Naive thymus-derived CD4-positive, alpha-beta T cell (primary cell): Measurements from ENCODE around the gene ACOX1. TPM values are rescaled to one million over a fixed set of nuclear protein-coding genes. Genes with fewer than 3 reads are reported as not detected.
"Not testable (repeated sequence)": the region's sequence is repeated elsewhere in the genome, so short reads cannot be mapped to it uniquely, and the experiment has no call there.

Experiments
- ATAC-seq: fragments of 150-1000 bp; cut with Tn5 transposase; 2 replicates; pipeline ENCODE4 v1.10.0; 2021; ENCODE audit warnings: mild to moderate bottlenecking, moderate library complexity
- CTCF ChIA-PET: fragments of 350-600 bp; sonication (Branson Sonifier 250); formaldehyde crosslinking; loops from one replicate; lab custom pipeline; 2021; ENCODE audit warnings: antibody characterized with exemption; lab: Charles Lee
- POLR2A ChIA-PET: fragments of 350-600 bp; sonication (Branson Sonifier 250); formaldehyde crosslinking; loops from one replicate; lab custom pipeline; 2021; ENCODE audit warnings: antibody characterized with exemption, inconsistent platforms; lab: Charles Lee
- DNase-seq, 9 donors: peaks; one replicate each; pipeline versions ENCODE4 v3.0.0 to v3.0.0-alpha.2; 2020 to 2022; ENCODE audit warnings: mixed read lengths in 1 of 9
- H3K27ac ChIP-seq: one replicate; pipeline ENCODE4 v1.7.0; 2013; ENCODE audit warnings: mild to moderate bottlenecking, low read depth, low read length, moderate library complexity
- H3K27me3 ChIP-seq, 2 donors: one replicate each; pipeline ENCODE4 v1.7.0; 2013; ENCODE audit warnings: low read length in 2 of 2, mild to moderate bottlenecking in 2 of 2, moderate library complexity in 2 of 2; ENCODE audit not compliant: control insufficient read depth in 2 of 2, insufficient read depth in 2 of 2
- H3K36me3 ChIP-seq, 3 experiments: 1 replicate in 2 of 3; 2 replicates in 1 of 3; pipeline ENCODE4 v1.7.0; 2013; ENCODE audit warnings: low read length in 3 of 3, mild to moderate bottlenecking in 3 of 3, moderate library complexity in 1 of 3; ENCODE audit not compliant: insufficient read depth in 3 of 3, control insufficient read depth in 2 of 3
- H3K4me1 ChIP-seq, 2 donors: one replicate each; pipeline ENCODE4 v1.7.0; 2013; ENCODE audit warnings: low read length in 2 of 2, mild to moderate bottlenecking in 2 of 2, moderate library complexity in 1 of 2; ENCODE audit not compliant: control insufficient read depth in 2 of 2, insufficient read depth in 2 of 2
- H3K4me3 ChIP-seq: 2 replicates; pipeline ENCODE4 v1.7.0; 2013; ENCODE audit warnings: mild to moderate bottlenecking, low read length
- H3K9me3 ChIP-seq, 3 experiments: 1 replicate in 2 of 3; 2 replicates in 1 of 3; pipeline ENCODE4 v1.7.0; 2013; ENCODE audit warnings: low read length in 3 of 3; ENCODE audit not compliant: control insufficient read depth in 2 of 3
- H3K27ac Mint-ChIP-seq, 9 donors: one replicate each; pipeline ENCODE4 v1.8.0; 2020 to 2022; ENCODE audit warnings: mixed read lengths in 9 of 9, mild to moderate bottlenecking in 8 of 9, moderate library complexity in 5 of 9, inconsistent platforms in 2 of 9
- H3K27me3 Mint-ChIP-seq, 5 donors: one replicate each; pipeline ENCODE4 v1.8.0; 2021 to 2022; ENCODE audit warnings: mixed read lengths in 5 of 5, mild to moderate bottlenecking in 1 of 5
- H3K36me3 Mint-ChIP-seq, 5 donors: one replicate each; pipeline ENCODE4 v1.8.0; 2020 to 2022; ENCODE audit warnings: mixed read lengths in 5 of 5, mild to moderate bottlenecking in 3 of 5, inconsistent platforms in 1 of 5
- H3K4me1 Mint-ChIP-seq, 7 donors: one replicate each; pipeline ENCODE4 v1.8.0; 2020 to 2022; ENCODE audit warnings: mixed read lengths in 7 of 7, mild to moderate bottlenecking in 3 of 7, inconsistent platforms in 1 of 7
- H3K4me3 Mint-ChIP-seq, 10 donors: one replicate each; pipeline ENCODE4 v1.8.0; 2020 to 2022; ENCODE audit warnings: mild to moderate bottlenecking in 10 of 10, mixed read lengths in 10 of 10, moderate library complexity in 6 of 10, inconsistent platforms in 2 of 10
- H3K9me3 Mint-ChIP-seq, 11 donors: one replicate each; pipeline ENCODE4 v1.8.0; 2020 to 2022; ENCODE audit warnings: mixed read lengths in 11 of 11, mild to moderate bottlenecking in 4 of 11, inconsistent platforms in 1 of 11, moderate library complexity in 1 of 11
- intact Hi-C, 2 donors: fragments of 100-400 bp; cut with micrococcal nuclease; formaldehyde crosslinking; loops; one replicate each; pipeline ENCODE4 v1.15.1; 2023
- polyA plus RNA-seq, 2 donors: library from polyadenylated mRNA; unstranded; fragments of 300-500 nt; fragmentation: Illumina TruSeq; gene quantifications; one replicate each; pipeline ENCODE4 v1.2.3, GENCODE V29; 2021
- total RNA-seq, 6 experiments: library from RNA in 5 of 6; stranded (reverse) in 5 of 6; gene quantifications; 1 replicate in 5 of 6; 2 replicates in 1 of 6; pipeline ENCODE4 v1.2.3 and lab custom pipeline; 2021 to 2026

Gene ACOX1
- total and polyA plus RNA-seq, 7 experiments from 2014 or later: 12.5 to 35.0 (median 30.9) TPM

DNA sequence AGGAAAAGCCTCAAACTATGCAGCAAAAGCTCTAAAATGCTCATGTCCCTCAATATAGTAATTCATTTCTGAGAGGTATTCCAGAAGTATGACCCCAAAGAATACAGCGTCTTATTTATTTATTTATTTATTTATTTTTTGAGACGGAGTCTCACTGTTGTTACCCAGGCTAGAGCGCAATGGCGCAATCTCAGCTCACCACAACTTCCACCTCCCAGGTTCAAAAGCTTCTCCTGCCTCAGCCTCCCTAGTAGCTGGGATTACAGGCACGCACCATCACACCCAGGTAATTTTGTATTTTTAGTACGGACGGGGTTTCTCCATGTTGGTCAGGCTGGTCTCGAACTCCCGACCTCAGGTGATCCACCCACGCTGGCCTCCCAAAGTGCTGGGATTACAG, 9.9 kb downstream of the ACOX1 start:
- CTCF ChIA-PET: interaction anchor here (0.6 to 0.9 kb wide), 2 partner anchors 8 to 11 kb away, joined by 3 to 4 read pairs; no protein-coding TSS in a partner anchor
- H3K4me3 Mint-ChIP-seq, H3K27me3 ChIP-seq, H3K4me3 ChIP-seq, H3K27ac ChIP-seq, H3K9me3 ChIP-seq, ATAC-seq, DNase-seq, H3K4me1 ChIP-seq, H3K9me3 Mint-ChIP-seq, H3K27me3 Mint-ChIP-seq, intact Hi-C loops, H3K36me3 ChIP-seq: not testable (repeated sequence)
- peaks cover 0 to 15% (median 13%) of the 10 kb centered on the region in 5 donors for H3K36me3 Mint-ChIP-seq
- POLR2A ChIA-PET: interaction anchor here (0.5 to 1.4 kb wide), 4 partner anchors 10 to 482 kb away, joined by 3 to 9 read pairs (median 4); partner anchors contain the start of gene ACOX1
- H3K27ac Mint-ChIP-seq: peak overlapping the region in 1 of 9 donors; percentile 32
- peaks cover 5 to 35% (median 26%) of the 10 kb centered on the region in 7 donors for H3K4me1 Mint-ChIP-seq

DNA sequence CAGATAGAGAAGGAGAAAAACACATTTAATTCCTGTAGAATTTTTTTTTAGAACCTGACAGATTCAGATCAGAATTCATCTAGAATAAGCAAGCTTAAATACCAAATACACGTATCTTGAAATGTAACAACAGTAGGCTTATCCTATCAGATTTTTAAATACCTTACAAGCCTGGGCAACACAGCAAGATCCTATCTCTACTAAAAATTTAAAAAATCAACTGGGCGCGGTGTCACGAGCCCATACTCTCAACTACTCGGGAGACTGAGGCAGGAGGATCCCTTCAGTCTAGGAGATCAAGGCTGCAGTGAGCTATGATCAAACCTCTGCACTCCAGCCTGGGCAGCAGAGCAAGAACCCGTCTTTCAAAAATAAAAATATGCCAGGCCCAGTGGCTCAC, 13.5 kb downstream of the ACOX1 start:
- ATAC-seq (no peak), DNase-seq (no peak)
- H3K4me3 Mint-ChIP-seq: no peak overlapping the region
- peaks cover 0 to 20% (median 8%) of the 10 kb centered on the region in 5 donors for H3K36me3 Mint-ChIP-seq
- Histone ChIP-seq H3K9me3 (no peaks in the 10 kb centered on the region), H3K4me1 (no peaks in the 10 kb centered on the region), H3K27ac (no peak overlapping the region), H3K4me3 (no peak overlapping the region), H3K36me3 (peaks cover 0 to 6% (median 0%) of the 10 kb centered on the region in 3 experiments), H3K27me3 (no peaks in the 10 kb centered on the region)
- CTCF ChIA-PET: interaction anchor here (0.6 kb wide), 1 partner anchor 559 kb away, joined by 4 read pairs; no protein-coding TSS in a partner anchor
- H3K27me3 Mint-ChIP-seq: no peaks in the 10 kb centered on the region
- intact Hi-C loops: no loop called here
- peaks cover 2 to 26% (median 18%) of the 10 kb centered on the region in 7 donors for H3K4me1 Mint-ChIP-seq
- POLR2A ChIA-PET: interaction anchor here (0.6 to 0.7 kb wide), 2 partner anchors 212 to 1390 kb away, joined by 3 to 4 read pairs; no protein-coding TSS in a partner anchor
- no peaks in the 10 kb centered on the region for H3K9me3 Mint-ChIP-seq
- H3K27ac Mint-ChIP-seq: peak overlapping the region in 1 of 9 donors; percentile 42

DNA sequence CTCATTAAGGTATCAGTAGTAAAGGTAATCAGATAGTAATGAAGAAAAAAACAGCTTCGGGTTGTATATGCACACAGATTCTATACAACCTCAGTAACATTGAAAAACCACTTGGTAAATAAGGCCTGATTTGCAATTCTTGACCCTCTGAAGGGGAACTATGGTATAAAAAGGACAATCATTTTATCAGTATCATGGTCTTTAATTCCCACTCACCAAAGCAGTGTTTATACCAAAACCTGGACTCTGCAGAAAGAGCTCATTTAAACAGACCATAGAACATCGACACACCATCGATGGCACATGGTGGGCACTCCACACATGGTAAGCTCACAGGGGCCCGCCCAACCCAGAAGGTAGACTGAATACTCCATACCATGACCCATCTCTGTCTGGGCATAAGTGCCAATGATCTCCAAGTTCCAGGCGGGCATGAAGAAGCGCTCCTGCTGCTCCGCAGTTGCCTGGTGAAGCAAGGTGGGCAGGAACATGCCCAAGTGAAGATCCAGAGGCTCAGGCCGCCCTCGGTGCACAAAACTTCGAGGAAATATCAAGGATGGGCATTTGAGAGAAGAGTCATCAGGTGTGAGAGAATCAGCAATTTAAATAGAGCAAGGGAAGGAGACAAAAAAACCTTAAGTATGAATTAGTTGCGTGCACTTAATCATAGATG, 19.0 kb downstream of the ACOX1 start:
- Histone ChIP-seq H3K27me3 (no peaks in the 10 kb centered on the region), H3K4me3 (no peak overlapping the region), H3K27ac (no peak overlapping the region), H3K4me1 (no peaks in the 10 kb centered on the region), H3K9me3 (no peaks in the 10 kb centered on the region), H3K36me3 (peaks cover 0 to 17% (median 8%) of the 10 kb centered on the region in 3 experiments)
- ChIA-PET CTCF (interaction anchor here (0.6 kb wide), 1 partner anchor 753 kb away, joined by 3 read pairs; no protein-coding TSS in a partner anchor), POLR2A (interaction anchor here (0.5 kb wide), 2 partner anchors 16 to 67 kb away, joined by 3 to 5 read pairs; no protein-coding TSS in a partner anchor)
- no peak for ATAC-seq
- H3K4me3 Mint-ChIP-seq: no peak overlapping the region
- intact Hi-C loops: no loop called here
- no peaks in the 10 kb centered on the region for H3K9me3 Mint-ChIP-seq
- DNase-seq: no peak
- no peak overlapping the region for H3K27ac Mint-ChIP-seq
- peaks cover 0 to 34% (median 12%) of the 10 kb centered on the region in 5 donors for H3K36me3 Mint-ChIP-seq
- peaks cover 2 to 22% (median 9%) of the 10 kb centered on the region in 7 donors for H3K4me1 Mint-ChIP-seq
- no peaks in the 10 kb centered on the region for H3K27me3 Mint-ChIP-seq

DNA sequence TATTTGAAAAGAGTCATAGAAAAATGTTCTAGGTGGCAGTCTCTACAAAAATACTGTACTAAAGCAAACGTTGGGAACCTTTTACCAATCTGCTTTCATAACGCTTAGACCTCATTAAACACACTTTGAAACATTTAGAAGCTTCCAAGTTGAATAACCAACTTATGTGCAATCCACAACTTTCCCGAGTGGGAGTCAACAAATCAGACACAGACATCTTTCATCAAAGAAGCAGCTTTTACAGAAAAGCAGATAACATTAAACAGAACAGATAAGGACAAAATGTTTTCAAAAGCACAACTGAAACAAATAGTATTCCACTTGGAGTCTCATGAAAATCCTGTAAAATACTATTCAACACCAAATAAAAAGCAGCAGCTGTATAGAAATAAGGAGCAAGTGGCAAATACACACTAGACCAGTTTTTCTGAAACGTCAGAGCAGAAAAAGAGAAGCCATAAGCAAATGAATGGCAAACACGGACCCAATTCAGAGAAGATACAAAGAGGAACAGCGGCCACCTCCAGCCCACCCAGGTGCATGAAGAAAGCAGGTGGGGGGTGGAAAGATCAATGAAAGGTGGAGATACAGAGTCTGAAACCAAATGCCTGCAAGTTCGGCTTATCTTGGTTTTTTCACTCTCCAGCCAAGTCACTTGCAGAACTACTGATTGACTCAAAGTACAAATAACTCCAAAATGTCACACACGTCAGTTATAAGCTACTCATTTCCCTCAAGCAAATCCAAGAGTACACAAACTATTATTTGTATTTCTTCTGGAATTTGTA, 19.7 kb downstream of the ACOX1 start:
- H3K27ac ChIP-seq: no peak overlapping the region
- Mint-ChIP-seq H3K36me3 (peaks cover 0 to 33% (median 12%) of the 10 kb centered on the region in 5 donors), H3K4me1 (peaks cover 2 to 19% (median 9%) of the 10 kb centered on the region in 7 donors), H3K4me3 (no peak overlapping the region), H3K27me3 (no peaks in the 10 kb centered on the region), H3K9me3 (no peaks in the 10 kb centered on the region), H3K27ac (no peak overlapping the region)
- DNase-seq (no peak), ATAC-seq (no peak)
- no peaks in the 10 kb centered on the region for H3K9me3 ChIP-seq
- H3K36me3 ChIP-seq: peaks cover 0 to 24% (median 8%) of the 10 kb centered on the region in 3 experiments
- ChIA-PET POLR2A (interaction anchor here (0.5 to 0.8 kb wide), 3 partner anchors 68 to 180 kb away, joined by 3 to 5 read pairs (median 4); a partner anchor contains a TSS), CTCF (interaction anchor here (0.6 kb wide), 1 partner anchor 752 kb away, joined by 3 read pairs; no protein-coding TSS in a partner anchor)
- H3K4me1 ChIP-seq: no peaks in the 10 kb centered on the region
- no peaks in the 10 kb centered on the region for H3K27me3 ChIP-seq
- H3K4me3 ChIP-seq: no peak overlapping the region
- intact Hi-C loops: no loop called here

DNA sequence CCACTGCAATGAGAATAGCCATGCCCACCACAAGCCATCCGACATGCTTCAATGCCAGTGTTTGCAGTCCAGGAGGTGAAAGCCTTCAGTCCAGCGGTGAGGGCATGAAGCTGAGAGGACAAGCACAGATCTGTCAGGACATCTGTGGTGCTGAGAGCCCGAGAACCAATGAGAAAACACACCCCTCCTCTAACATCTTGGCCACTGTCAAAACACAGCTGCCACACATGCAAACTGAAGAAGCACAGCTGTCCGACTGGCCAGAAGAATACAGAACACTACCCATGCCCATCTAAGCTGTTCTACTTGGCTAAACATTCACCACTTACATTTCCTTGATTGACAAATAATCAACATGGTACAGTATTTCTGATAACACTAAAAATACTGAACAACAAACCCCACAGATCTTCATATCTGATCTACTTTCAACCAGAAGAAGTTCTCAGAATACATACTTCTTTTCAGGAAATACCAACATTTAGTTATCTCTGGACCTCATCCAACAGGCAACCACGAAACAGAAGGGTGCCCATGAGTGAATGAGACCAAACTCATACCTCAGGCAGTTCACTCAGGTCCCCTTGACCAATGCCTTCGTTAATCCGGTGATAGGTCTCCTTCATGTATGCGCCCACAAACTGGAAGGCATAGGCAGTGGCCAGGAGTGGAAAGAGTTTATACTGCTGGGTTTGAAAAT, 28.0 kb downstream of the ACOX1 start:
- Histone ChIP-seq H3K4me1 (no peaks in the 10 kb centered on the region), H3K36me3 (peaks cover 27 to 82% (median 29%) of the 10 kb centered on the region in 3 experiments), H3K4me3 (no peak overlapping the region), H3K27me3 (no peaks in the 10 kb centered on the region), H3K9me3 (no peaks in the 10 kb centered on the region), H3K27ac (no peak overlapping the region)
- ChIA-PET POLR2A (interaction anchor here (0.6 kb wide), 1 partner anchor 26 kb away, joined by 4 read pairs; no protein-coding TSS in a partner anchor), CTCF (interaction anchor here (0.5 to 0.6 kb wide), 2 partner anchors 24 to 538 kb away, joined by 3 read pairs; no protein-coding TSS in a partner anchor)
- Mint-ChIP-seq H3K4me3 (peak overlapping the region in 1 of 10 donors; percentile 28), H3K9me3 (no peaks in the 10 kb centered on the region), H3K36me3 (peaks cover 3 to 41% (median 18%) of the 10 kb centered on the region in 5 donors), H3K27me3 (no peaks in the 10 kb centered on the region), H3K4me1 (peaks cover 0 to 15% (median 0%) of the 10 kb centered on the region in 7 donors), H3K27ac (no peak overlapping the region)
- peak; percentile 60 for ATAC-seq
- DNase-seq: no peak
- intact Hi-C loops: no loop called here

DNA sequence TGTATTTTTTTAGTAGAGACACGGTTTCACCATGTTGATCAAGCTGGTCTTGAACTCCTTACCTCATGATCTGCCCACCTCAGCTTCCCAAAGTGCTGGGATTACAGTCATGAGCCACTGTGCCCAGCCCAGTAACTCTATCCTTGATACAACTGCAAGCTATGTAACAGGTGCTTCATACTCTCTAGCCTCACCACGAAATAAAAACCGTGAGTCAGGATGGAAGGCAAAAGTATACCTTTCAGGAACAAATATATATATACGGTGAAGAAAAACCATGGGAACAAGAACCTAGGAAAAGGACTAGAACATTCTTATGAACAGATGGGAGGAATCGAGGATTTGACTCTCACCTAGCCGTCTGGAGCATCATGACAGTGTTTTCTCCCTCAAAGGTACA, 28.5 kb downstream of the ACOX1 start:
- H3K27ac Mint-ChIP-seq: peak overlapping the region in 1 of 9 donors; percentile 8
- Histone ChIP-seq H3K27me3 (no peaks in the 10 kb centered on the region), H3K4me3 (no peak overlapping the region), H3K36me3 (peaks cover 22 to 76% (median 29%) of the 10 kb centered on the region in 3 experiments), H3K4me1 (no peaks in the 10 kb centered on the region), H3K27ac (no peak overlapping the region), H3K9me3 (no peaks in the 10 kb centered on the region)
- no peaks in the 10 kb centered on the region for H3K27me3 Mint-ChIP-seq
- DNase-seq (no peak), ATAC-seq (no peak)
- POLR2A ChIA-PET: interaction anchor here (0.6 kb wide), 1 partner anchor 26 kb away, joined by 4 read pairs; no protein-coding TSS in a partner anchor
- peaks cover 3 to 40% (median 14%) of the 10 kb centered on the region in 5 donors for H3K36me3 Mint-ChIP-seq
- H3K4me3 Mint-ChIP-seq: no peak overlapping the region
- CTCF ChIA-PET: interaction anchor here (0.5 kb wide), 1 partner anchor 539 kb away, joined by 3 read pairs; no protein-coding TSS in a partner anchor
- intact Hi-C loops: no loop called here
- no peaks in the 10 kb centered on the region for H3K9me3 Mint-ChIP-seq
- H3K4me1 Mint-ChIP-seq: peaks cover 0 to 15% (median 0%) of the 10 kb centered on the region in 7 donors
